Measurements from ENCODE around the gene NVL.
A peak's percentile ranks its signal among the peaks of the same experiment; 100 is the strongest.

Gene NVL

GRCh38 chr1:224183591-224184312 lies 146.2 kb downstream of the NVL start:
- no peak for TF ChIP-seq ZFP30 (CRISPR knock-in tag; IDR thresholded peaks at IDR 0.05)
- no peak for TF ChIP-seq ZFP3 (CRISPR knock-in tag; IDR thresholded peaks at IDR 0.05)
- 0 out of 2 replicates have a peak, but pooled peaks have one; percentile 13 for TF ChIP-seq TSHZ2 (CRISPR knock-in tag; IDR thresholded peaks at IDR 0.05)
- TF ChIP-seq PPARA (CRISPR knock-in tag; IDR thresholded peaks at IDR 0.05; ENCODE audit: borderline replicate concordance) = no peak
- no peak for TF ChIP-seq BACH2 (CRISPR knock-in tag; IDR thresholded peaks at IDR 0.05; ENCODE audit: borderline replicate concordance)
- peak; percentile 77 for ATAC-seq

- TF ChIP-seq ZNF565 (CRISPR knock-in tag; conservative IDR thresholded peaks at IDR 0.05; ENCODE audit: low read depth) (no peak), ZNF8 (CRISPR knock-in tag; IDR thresholded peaks at IDR 0.05) (no peak), ZNF70 (CRISPR knock-in tag; IDR thresholded peaks at IDR 0.05) (no peak)
- peak; percentile 92 for ATAC-seq
Measured at GRCh38 chr1:224182866-224183590, 146.9 kb downstream of the NVL start, which contains the start of gene DEGS1. Gene DEGS1, plus strand, starts transcription at chr1:224183240. Its CDS starts 97 bp downstream, at chr1:224183337.

- 0 out of 2 replicates have a peak, but pooled peaks have one; percentile 69 for TF ChIP-seq RARB (CRISPR knock-in tag; IDR thresholded peaks at IDR 0.05)
- no peak for TF ChIP-seq ISL1 (CRISPR knock-in tag; IDR thresholded peaks at IDR 0.05)
- no peak for TF ChIP-seq ZNF8 (CRISPR knock-in tag; IDR thresholded peaks at IDR 0.05)
- TF ChIP-seq TOX (CRISPR knock-in tag; IDR thresholded peaks at IDR 0.05; ENCODE audit: borderline replicate concordance) = 0 out of 2 replicates have a peak, but pooled peaks have one; percentile 13
- ATAC-seq = no peak
Measured at GRCh38 chr1:224182057-224182865, 147.7 kb downstream of the NVL start.

GRCh38 chr1:224181453-224181810 lies 148.5 kb downstream of the NVL start:
- ATAC-seq = no peak
- TF ChIP-seq ZFP3 (CRISPR knock-in tag; IDR thresholded peaks at IDR 0.05) = no peak
- no peak for TF ChIP-seq ARNTL (CRISPR knock-in tag; IDR thresholded peaks at IDR 0.05; ENCODE audit: borderline replicate concordance, low read depth)
- no peak for TF ChIP-seq CREB5 (CRISPR knock-in tag; IDR thresholded peaks at IDR 0.05; ENCODE audit: low read depth)
- no peak for TF ChIP-seq OSR1 (CRISPR knock-in tag; IDR thresholded peaks at IDR 0.05)
- no peak for TF ChIP-seq ZC3H10 (CRISPR knock-in tag; IDR thresholded peaks at IDR 0.05)
- no peak for TF ChIP-seq BACH2 (CRISPR knock-in tag; IDR thresholded peaks at IDR 0.05; ENCODE audit: borderline replicate concordance)
- TF ChIP-seq ISL1 (CRISPR knock-in tag; IDR thresholded peaks at IDR 0.05) = no peak
- TF ChIP-seq RARB (CRISPR knock-in tag; IDR thresholded peaks at IDR 0.05) = no peak
- TF ChIP-seq ZNF70 (CRISPR knock-in tag; IDR thresholded peaks at IDR 0.05) = no peak
- TF ChIP-seq POU6F1 (CRISPR knock-in tag; IDR thresholded peaks at IDR 0.05; ENCODE audit: borderline replicate concordance, low read depth) = no peak
- no peak for TF ChIP-seq ZNF565 (CRISPR knock-in tag; conservative IDR thresholded peaks at IDR 0.05; ENCODE audit: low read depth)
- TF ChIP-seq ZNF8 (CRISPR knock-in tag; IDR thresholded peaks at IDR 0.05) = no peak

GRCh38 chr1:224180783-224181452 lies 149.1 kb downstream of the NVL start:
- ATAC-seq = no peak
- TF ChIP-seq POU6F1 (CRISPR knock-in tag; IDR thresholded peaks at IDR 0.05; ENCODE audit: borderline replicate concordance, low read depth) = no peak
- no peak for TF ChIP-seq TCF4 (CRISPR knock-in tag; IDR thresholded peaks at IDR 0.05; ENCODE audit: borderline replicate concordance)
- no peak for TF ChIP-seq GLIS3 (CRISPR knock-in tag; IDR thresholded peaks at IDR 0.05)
- no peak for TF ChIP-seq OSR1 (CRISPR knock-in tag; IDR thresholded peaks at IDR 0.05)
- no peak for TF ChIP-seq ZNF565 (CRISPR knock-in tag; conservative IDR thresholded peaks at IDR 0.05; ENCODE audit: low read depth)
- TF ChIP-seq CSDC2 (CRISPR knock-in tag; IDR thresholded peaks at IDR 0.05) = no peak
- no peak for TF ChIP-seq ZNF8 (CRISPR knock-in tag; IDR thresholded peaks at IDR 0.05)
- TF ChIP-seq BACH2 (CRISPR knock-in tag; IDR thresholded peaks at IDR 0.05; ENCODE audit: borderline replicate concordance) = no peak
- TF ChIP-seq ZC3H10 (CRISPR knock-in tag; IDR thresholded peaks at IDR 0.05) = no peak
- TF ChIP-seq CSRNP3 (CRISPR knock-in tag; IDR thresholded peaks at IDR 0.05) = no peak
- no peak for TF ChIP-seq RARB (CRISPR knock-in tag; IDR thresholded peaks at IDR 0.05)
- no peak for TF ChIP-seq ZFP30 (CRISPR knock-in tag; IDR thresholded peaks at IDR 0.05)
- TF ChIP-seq ARNTL (CRISPR knock-in tag; IDR thresholded peaks at IDR 0.05; ENCODE audit: borderline replicate concordance, low read depth) = no peak
